ENCODE data around the gene RBMS2.

Gene RBMS2

DNA sequence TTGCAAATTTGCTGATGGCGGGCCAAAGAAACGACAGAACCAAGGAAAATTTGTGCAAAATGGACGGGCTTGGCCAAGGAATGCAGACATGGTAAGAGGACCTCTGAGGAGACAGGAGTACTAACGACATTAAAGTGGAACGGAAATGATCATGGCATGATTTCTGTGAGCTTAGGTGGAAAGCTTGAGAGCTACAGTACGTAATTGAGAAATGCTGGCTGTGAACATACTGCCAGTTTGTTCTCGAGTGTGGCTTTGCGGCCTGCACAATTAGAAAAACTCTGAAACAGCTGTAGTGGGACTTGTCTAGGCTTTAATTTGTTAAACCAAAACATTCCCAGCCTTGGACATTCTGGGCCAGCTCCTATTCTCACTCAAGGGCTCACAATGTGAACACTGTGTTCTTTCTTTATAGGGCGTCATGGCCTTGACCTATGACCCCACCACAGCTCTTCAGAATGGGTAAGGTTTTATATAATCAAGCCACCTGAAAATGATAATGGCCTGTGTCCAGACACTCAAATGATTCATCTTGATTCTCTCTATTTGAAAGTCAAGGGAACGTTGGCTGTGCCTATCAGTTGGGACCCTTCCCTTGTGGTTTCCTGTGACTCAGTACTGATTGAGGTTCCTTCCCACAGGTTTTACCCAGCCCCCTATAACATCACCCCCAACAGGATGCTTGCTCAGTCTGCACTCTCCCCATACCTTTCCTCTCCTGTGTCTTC is 60.0 kb downstream of the RBMS2 start:
- H3K36me3 ChIP-seq (replicated peaks), result peaks cover 21% of the 10 kb centered on the region
- H3K27ac ChIP-seq, result peak overlapping the region; percentile 23
- in situ Hi-C loops (cut with HindIII; ENCODE audit: low pct_ligation_motif_present, low sequenced_read_pairs), result no loop called here
- H3K27me3 ChIP-seq (replicated peaks), result no peaks in the 10 kb centered on the region
- TF ChIP-seq, protein P1, sequence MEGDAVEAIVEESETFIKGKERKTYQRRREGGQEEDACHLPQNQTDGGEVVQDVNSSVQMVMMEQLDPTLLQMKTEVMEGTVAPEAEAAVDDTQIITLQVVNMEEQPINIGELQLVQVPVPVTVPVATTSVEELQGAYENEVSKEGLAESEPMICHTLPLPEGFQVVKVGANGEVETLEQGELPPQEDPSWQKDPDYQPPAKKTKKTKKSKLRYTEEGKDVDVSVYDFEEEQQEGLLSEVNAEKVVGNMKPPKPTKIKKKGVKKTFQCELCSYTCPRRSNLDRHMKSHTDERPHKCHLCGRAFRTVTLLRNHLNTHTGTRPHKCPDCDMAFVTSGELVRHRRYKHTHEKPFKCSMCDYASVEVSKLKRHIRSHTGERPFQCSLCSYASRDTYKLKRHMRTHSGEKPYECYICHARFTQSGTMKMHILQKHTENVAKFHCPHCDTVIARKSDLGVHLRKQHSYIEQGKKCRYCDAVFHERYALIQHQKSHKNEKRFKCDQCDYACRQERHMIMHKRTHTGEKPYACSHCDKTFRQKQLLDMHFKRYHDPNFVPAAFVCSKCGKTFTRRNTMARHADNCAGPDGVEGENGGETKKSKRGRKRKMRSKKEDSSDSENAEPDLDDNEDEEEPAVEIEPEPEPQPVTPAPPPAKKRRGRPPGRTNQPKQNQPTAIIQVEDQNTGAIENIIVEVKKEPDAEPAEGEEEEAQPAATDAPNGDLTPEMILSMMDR (IDR thresholded peaks at IDR 0.05; ENCODE audit: low read depth, low read length, missing control alignments), result no peak
- no peak overlapping the region for H3K4me3 ChIP-seq (ENCODE audit: low read depth, low read length)
- DNase-seq, result peak; percentile 40

DNA sequence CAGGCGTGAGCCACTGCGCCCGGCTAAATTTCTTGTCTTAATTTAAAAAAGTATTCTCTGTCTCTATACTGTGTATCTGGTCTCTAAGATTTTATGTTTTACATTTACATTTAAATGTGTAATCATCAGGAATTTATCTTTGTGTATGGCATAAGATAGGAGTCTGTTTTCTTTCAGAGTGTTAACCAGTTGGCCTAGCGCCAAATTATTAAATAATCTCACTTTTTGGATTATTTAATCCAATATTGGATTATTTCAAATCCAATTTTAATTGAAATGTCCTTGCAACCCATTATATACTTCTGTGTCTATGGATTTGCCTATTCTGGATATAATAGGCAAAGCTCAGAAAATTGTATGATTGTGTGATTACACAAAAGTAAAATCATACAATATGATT is 63.5 kb downstream of the RBMS2 start:
- TF ChIP-seq, protein P1 (IDR thresholded peaks at IDR 0.05; ENCODE audit: low read depth, low read length, missing control alignments), result no peak
- Histone ChIP-seq H3K27me3 (replicated peaks) (no peaks in the 10 kb centered on the region), H3K4me3 (ENCODE audit: low read depth, low read length) (no peak overlapping the region), H3K27ac (no peak overlapping the region), H3K36me3 (replicated peaks) (peaks cover 36% of the 10 kb centered on the region)
- DNase-seq, result no peak
- in situ Hi-C loops (cut with HindIII; ENCODE audit: low pct_ligation_motif_present, low sequenced_read_pairs), result no loop called here

DNA sequence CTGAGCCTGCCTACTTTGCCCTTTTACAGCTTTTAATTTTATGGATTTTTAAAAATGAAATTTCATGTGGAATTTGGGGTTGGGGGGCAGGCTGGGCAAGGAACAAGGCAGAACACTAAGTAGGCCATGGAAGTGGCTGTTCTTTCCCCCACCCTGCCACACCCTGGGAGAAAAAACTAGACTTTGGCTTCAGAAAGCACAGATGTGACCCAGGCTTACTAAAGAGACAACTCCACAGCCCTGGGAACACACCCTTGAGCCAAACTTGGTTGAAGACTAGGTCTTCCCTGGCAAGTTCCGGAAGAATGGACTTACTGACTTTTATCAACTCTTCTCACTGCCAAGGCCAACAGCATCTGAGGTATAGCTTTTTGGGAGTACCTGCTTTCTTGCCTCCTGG is 68.2 kb downstream of the RBMS2 start:
- Histone ChIP-seq H3K4me3 (ENCODE audit: low read depth, low read length) (no peak overlapping the region), H3K36me3 (replicated peaks) (peaks cover 30% of the 10 kb centered on the region), H3K27me3 (replicated peaks) (no peaks in the 10 kb centered on the region), H3K27ac (no peak overlapping the region)
- no peak for DNase-seq
- TF ChIP-seq, protein P1 (IDR thresholded peaks at IDR 0.05; ENCODE audit: low read depth, low read length, missing control alignments), result no peak
- in situ Hi-C loops (cut with HindIII; ENCODE audit: low pct_ligation_motif_present, low sequenced_read_pairs), result no loop called here

DNA sequence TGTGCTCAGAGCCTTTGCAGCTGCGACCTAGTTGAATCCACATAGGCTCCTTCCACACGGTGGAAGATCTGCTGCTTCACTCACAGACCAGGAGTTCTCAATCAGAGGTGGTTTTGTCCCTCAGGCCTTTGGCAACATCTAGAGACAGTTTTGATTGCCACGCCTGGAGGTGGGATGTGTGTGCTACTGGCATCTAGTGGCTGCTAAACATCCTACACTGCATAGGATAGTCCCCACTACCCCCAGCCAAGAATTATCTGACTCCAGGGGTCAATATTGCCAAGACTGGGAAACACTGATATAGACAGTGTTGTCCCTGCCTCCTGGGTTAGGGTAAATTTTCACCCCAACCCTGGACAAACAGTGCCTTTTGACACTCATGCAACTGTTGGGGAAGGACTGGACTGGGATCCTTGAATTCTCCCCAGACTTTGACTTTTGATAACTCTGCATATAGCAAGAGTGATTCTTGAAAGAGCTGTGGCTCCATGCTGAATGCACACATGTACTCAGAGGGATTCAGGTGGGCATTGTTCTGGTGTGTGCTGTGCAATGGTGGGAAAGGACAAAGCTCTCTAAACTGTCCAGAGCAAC is 68.7 kb downstream of the RBMS2 start:
- H3K27ac ChIP-seq, result no peak overlapping the region
- peak; percentile 23 for DNase-seq

DNA sequence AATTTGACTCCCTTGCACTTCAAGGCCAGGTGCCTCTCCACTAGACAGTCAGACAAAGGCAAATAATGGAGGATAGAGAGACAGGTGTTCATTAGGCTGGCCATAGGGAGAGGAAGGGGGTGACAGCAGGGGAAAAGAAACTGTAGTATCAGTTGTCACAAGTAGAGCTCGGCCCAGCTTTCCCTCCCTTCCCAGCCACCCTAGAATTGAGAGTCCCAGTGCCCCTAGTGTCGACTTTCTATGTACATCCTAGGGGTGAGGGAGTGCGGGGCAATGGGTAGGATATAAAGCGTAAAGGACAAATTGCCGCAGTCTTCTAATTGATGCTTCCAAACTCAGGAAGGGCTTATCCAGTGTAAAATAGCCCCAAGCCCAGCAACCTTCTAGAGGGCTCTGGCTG is 69.5 kb downstream of the RBMS2 start:
- no peaks in the 10 kb centered on the region for H3K27me3 ChIP-seq (replicated peaks)
- TF ChIP-seq, protein P1 (IDR thresholded peaks at IDR 0.05; ENCODE audit: low read depth, low read length, missing control alignments), result no peak
- in situ Hi-C loops (cut with HindIII; ENCODE audit: low pct_ligation_motif_present, low sequenced_read_pairs), result no loop called here
- DNase-seq, result no peak
- no peak overlapping the region for H3K27ac ChIP-seq
- no peak overlapping the region for H3K4me3 ChIP-seq (ENCODE audit: low read depth, low read length)
- peaks cover 38% of the 10 kb centered on the region for H3K36me3 ChIP-seq (replicated peaks)

More for the DNA sequence above, 68.7 kb downstream of the RBMS2 start:
- TF ChIP-seq, protein P1 (IDR thresholded peaks at IDR 0.05; ENCODE audit: low read depth, low read length, missing control alignments), result peak; percentile 73
- in situ Hi-C loops (cut with HindIII; ENCODE audit: low pct_ligation_motif_present, low sequenced_read_pairs), result no loop called here
- Histone ChIP-seq H3K4me3 (ENCODE audit: low read depth, low read length) (no peak overlapping the region), H3K36me3 (replicated peaks) (peaks cover 31% of the 10 kb centered on the region), H3K27me3 (replicated peaks) (no peaks in the 10 kb centered on the region)
